ENCODE measurements around the gene PCK2.

The PCK2 gene

GRCh38 chr14:24068711-24069410 lies 25.2 kb upstream of the PCK2 start:
- CTCF ChIA-PET: interaction anchor here (1.0 to 2.3 kb wide), 4 partner anchors 11 to 40 kb away, joined by 3 to 8 read pairs (median 4); no protein-coding TSS in a partner anchor
- DNase-seq (ENCODE audit: extremely low spot score): no peak
- TF ChIP-seq FOXM1 (IDR thresholded peaks at IDR 0.05; ENCODE audit: borderline replicate concordance) (no peak), LEF1 (IDR thresholded peaks at IDR 0.05; ENCODE audit: borderline replicate concordance) (no peak), SUZ12 (IDR thresholded peaks at IDR 0.05) (no peak), NFRKB (IDR thresholded peaks at IDR 0.05) (no peak), ZNF384 (IDR thresholded peaks at IDR 0.05) (no peak), ELF4 (IDR thresholded peaks at IDR 0.05) (no peak), SP1 (IDR thresholded peaks at IDR 0.05) (no peak)
- POLR2A ChIA-PET: interaction anchor here (2.5 to 2.9 kb wide), 2 partner anchors 12 to 25 kb away, joined by 6 to 17 read pairs; partner anchors contain the start of gene PCK2

GRCh38 chr14:24069411-24069735 lies 24.7 kb upstream of the PCK2 start:
- ChIA-PET POLR2A (interaction anchor here (1.6 to 2.9 kb wide), 2 partner anchors 11 to 24 kb away, joined by 15 to 17 read pairs; partner anchors contain the start of gene PCK2), CTCF (interaction anchor here (1.1 to 1.2 kb wide), 2 partner anchors 23 to 39 kb away, joined by 3 to 4 read pairs; no protein-coding TSS in a partner anchor)
- DNase-seq (ENCODE audit: extremely low spot score): no peak
- TF ChIP-seq FOXA1 (IDR thresholded peaks at IDR 0.05) (no peak), BHLHE40 (IDR thresholded peaks at IDR 0.05; ENCODE audit: borderline replicate concordance) (no peak), HDGF (IDR thresholded peaks at IDR 0.05; ENCODE audit: borderline replicate concordance) (no peak), PKNOX1 (IDR thresholded peaks at IDR 0.05) (no peak), CTBP1 (IDR thresholded peaks at IDR 0.05; ENCODE audit: borderline replicate concordance) (no peak), SP1 (IDR thresholded peaks at IDR 0.05) (no peak), L3MBTL2 (conservative IDR thresholded peaks at IDR 0.05) (no peak), ELF4 (IDR thresholded peaks at IDR 0.05) (no peak), SUZ12 (IDR thresholded peaks at IDR 0.05) (no peak), ZNF384 (IDR thresholded peaks at IDR 0.05) (no peak)

- TF ChIP-seq TARDBP (IDR thresholded peaks at IDR 0.05): no peak
- no peak for TF ChIP-seq ARNT (IDR thresholded peaks at IDR 0.05)
- TF ChIP-seq LEF1 (IDR thresholded peaks at IDR 0.05; ENCODE audit: borderline replicate concordance): no peak
- TF ChIP-seq SUZ12 (IDR thresholded peaks at IDR 0.05): no peak
- no peak for TF ChIP-seq ELF4 (IDR thresholded peaks at IDR 0.05)
- no peak for DNase-seq (ENCODE audit: extremely low spot score)
- ChIA-PET CTCF (interaction anchor here (1.1 to 1.2 kb wide), 2 partner anchors 22 to 38 kb away, joined by 3 to 4 read pairs; no protein-coding TSS in a partner anchor), POLR2A (interaction anchor here (0.6 to 2.9 kb wide), 3 partner anchors 10 to 44 kb away, joined by 3 to 17 read pairs (median 15); partner anchors contain the start of genes DCAF11, NRL and PCK2)
Observed at GRCh38 chr14:24070285-24071143, 23.6 kb upstream of the PCK2 start.

- no peak for DNase-seq (ENCODE audit: extremely low spot score)
- ChIA-PET POLR2A (interaction anchor here (2.4 to 2.9 kb wide), 2 partner anchors 22 to 23 kb away, joined by 6 to 17 read pairs; partner anchors contain the start of gene PCK2), CTCF (interaction anchor here (0.6 kb wide), 1 partner anchor 11 kb away, joined by 3 read pairs; no protein-coding TSS in a partner anchor)
- no peak for TF ChIP-seq FOXM1 (IDR thresholded peaks at IDR 0.05; ENCODE audit: borderline replicate concordance)
- TF ChIP-seq NFRKB (IDR thresholded peaks at IDR 0.05): no peak
- no peak for TF ChIP-seq CTBP1 (IDR thresholded peaks at IDR 0.05; ENCODE audit: borderline replicate concordance)
- no peak for TF ChIP-seq FOXA1 (IDR thresholded peaks at IDR 0.05)
- TF ChIP-seq ARNT (IDR thresholded peaks at IDR 0.05): no peak
- TF ChIP-seq PKNOX1 (IDR thresholded peaks at IDR 0.05): no peak
- no peak for TF ChIP-seq BHLHE40 (IDR thresholded peaks at IDR 0.05; ENCODE audit: borderline replicate concordance)
- TF ChIP-seq L3MBTL2 (conservative IDR thresholded peaks at IDR 0.05): no peak
- TF ChIP-seq FOXK2 (IDR thresholded peaks at IDR 0.05): no peak
- no peak for TF ChIP-seq SP1 (IDR thresholded peaks at IDR 0.05)
- no peak for TF ChIP-seq TARDBP (IDR thresholded peaks at IDR 0.05)
- no peak for TF ChIP-seq SUZ12 (IDR thresholded peaks at IDR 0.05)
Observed at GRCh38 chr14:24071144-24071697, 22.9 kb upstream of the PCK2 start, which contains the start of gene CPNE6. Gene CPNE6 (plus strand): TSS chr14:24071562. CDS start chr14:24072937, 1,375 bp downstream.

- CTCF ChIA-PET: interaction anchor here (0.6 to 0.9 kb wide), 2 partner anchors 11 to 14 kb away, joined by 3 to 4 read pairs; no protein-coding TSS in a partner anchor
- POLR2A ChIA-PET: interaction anchor here (0.8 to 2.4 kb wide), 3 partner anchors 9 to 22 kb away, joined by 3 to 6 read pairs (median 4); partner anchors contain the start of gene PCK2
- DNase-seq (ENCODE audit: extremely low spot score): no peak
- TF ChIP-seq ELF4 (IDR thresholded peaks at IDR 0.05): no peak
- TF ChIP-seq L3MBTL2 (conservative IDR thresholded peaks at IDR 0.05): no peak
- no peak for TF ChIP-seq LEF1 (IDR thresholded peaks at IDR 0.05; ENCODE audit: borderline replicate concordance)
- TF ChIP-seq FOXM1 (IDR thresholded peaks at IDR 0.05; ENCODE audit: borderline replicate concordance): no peak
- no peak for TF ChIP-seq SP1 (IDR thresholded peaks at IDR 0.05)
- TF ChIP-seq ARNT (IDR thresholded peaks at IDR 0.05): no peak
- no peak for TF ChIP-seq ZNF384 (IDR thresholded peaks at IDR 0.05)
- TF ChIP-seq PKNOX1 (IDR thresholded peaks at IDR 0.05): no peak
- TF ChIP-seq NFRKB (IDR thresholded peaks at IDR 0.05): no peak
- TF ChIP-seq CTBP1 (IDR thresholded peaks at IDR 0.05; ENCODE audit: borderline replicate concordance): no peak
- TF ChIP-seq FOXA1 (IDR thresholded peaks at IDR 0.05): no peak
- TF ChIP-seq TARDBP (IDR thresholded peaks at IDR 0.05): no peak
- TF ChIP-seq BHLHE40 (IDR thresholded peaks at IDR 0.05; ENCODE audit: borderline replicate concordance): no peak
- TF ChIP-seq FOXK2 (IDR thresholded peaks at IDR 0.05): no peak
- no peak for TF ChIP-seq SUZ12 (IDR thresholded peaks at IDR 0.05)
- TF ChIP-seq HDGF (IDR thresholded peaks at IDR 0.05; ENCODE audit: borderline replicate concordance): no peak
Observed at GRCh38 chr14:24071836-24072430, 22.2 kb upstream of the PCK2 start.
